NCI-H2171 treated with DMSO at 0.1 percent for 48 hours (cell line): Measurements from ENCODE around the gene GALM.

Source experiments
- DNase-seq: peaks from one replicate; lab custom pipeline; 2025; lab: John Stamatoyannopoulos, UW

Gene GALM

DNA sequence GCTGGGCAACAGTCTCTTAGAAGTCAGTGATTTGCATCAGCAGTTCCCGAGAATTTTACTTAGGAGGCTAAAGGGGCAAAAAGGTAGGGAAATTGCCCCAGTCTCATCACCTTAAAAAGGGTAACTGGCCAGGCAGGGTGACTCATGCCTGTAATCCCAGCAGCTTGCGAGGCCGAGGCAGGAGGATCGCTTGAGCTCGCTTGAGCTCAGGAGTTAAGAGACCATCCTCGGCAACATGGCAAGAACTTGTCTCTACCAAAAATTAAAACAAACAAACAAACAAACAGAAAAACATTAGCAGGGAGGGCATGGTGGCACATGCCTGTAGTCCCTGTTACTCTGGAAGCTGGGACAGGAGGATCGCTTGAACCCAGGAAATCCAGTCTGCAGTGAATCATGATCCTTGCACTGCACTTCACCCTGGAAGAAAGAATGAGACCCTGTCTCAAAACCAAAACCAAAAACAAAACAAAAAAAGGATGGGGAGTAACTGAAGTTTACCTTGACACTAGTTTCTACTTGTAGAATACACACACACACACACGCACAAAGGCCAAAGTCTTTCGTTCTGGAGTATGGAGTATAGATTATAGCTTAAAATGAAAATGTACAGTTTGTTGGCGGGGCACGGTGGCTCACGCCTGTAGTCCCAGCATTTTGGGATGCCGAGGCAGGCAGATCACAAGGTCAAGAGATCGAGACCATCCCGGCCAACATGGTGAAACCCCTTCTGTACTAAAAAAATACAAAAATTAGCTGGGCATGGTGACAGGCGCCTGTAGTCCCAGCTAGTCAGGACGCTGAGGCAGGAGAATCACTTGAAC is 109.4 kb downstream of the GALM start:
- DNase-seq, result no peak

DNA sequence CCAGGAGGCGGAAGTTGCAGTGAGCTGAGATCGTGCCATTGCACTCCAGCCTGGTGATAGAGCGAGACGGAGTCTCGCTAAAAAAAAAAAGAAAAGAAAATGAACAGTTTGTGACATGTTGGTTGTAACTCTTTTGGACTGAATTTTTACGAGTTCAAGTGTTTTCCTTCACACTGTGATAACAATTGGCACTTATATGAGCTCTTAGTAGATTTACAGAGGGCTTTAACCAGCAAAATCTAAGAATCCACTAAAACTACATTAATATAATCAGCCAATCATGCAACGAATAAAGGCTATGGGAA is 110.0 kb downstream of the GALM start:
- DNase-seq, result no peak

DNA sequence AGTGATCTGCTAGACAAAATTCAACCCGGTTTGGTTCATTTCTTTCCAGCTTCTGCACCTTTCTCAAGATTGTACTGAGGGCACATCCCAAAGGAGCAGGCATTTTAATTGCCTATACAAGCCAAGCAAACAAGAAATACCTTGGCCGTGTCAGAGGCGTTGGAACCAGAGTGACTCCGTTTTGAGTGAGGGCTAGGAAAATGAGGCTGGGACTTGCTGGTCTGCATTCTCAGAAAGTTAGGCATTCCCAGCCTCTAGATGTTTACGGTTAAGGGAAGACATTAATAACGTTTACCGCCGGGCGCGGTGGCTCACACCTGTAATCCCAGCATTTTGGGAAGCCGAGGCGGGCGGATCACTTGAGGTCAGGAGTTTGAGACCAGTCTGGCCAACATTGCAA is 110.6 kb downstream of the GALM start:
- no peak for DNase-seq

DNA sequence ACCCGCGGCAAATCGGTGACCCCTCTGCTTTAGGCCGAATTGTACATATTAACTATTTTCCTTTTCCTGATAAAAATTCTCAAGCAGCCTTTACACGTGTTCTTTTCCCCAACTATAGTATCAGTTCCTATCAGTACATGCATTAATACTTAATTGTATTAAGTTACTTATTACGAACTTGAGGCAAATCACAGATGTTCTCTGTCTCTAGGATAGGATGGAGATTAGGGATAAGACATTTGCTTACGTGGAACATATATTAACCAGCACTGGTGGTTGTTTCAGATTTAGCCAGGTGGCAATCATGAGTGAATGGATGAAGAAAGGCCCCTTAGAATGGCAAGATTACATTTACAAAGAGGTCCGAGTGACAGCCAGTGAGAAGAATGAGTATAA is 112.8 kb downstream of the GALM start:
- DNase-seq, result no peak

DNA sequence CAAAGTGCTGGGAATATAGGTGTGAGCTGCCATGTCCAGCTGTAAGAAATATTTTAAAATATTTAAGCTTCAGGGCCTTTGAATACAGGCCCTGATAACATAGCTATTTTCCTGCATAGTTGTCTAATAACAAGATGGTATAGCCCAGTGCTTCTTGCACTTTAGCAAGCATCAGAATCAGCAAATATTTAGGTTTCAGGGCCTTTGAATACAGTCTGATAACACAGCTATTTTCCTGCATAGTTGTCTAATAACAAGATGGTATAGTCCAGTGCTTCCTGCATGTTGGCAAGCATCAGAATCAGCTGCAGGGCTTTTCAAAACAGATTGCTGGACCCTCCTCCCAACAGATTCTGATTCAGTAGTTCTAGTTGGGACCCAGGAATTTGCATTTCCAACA is 117.7 kb downstream of the GALM start:
- DNase-seq, result no peak
